Fibroblast of peridontal ligament (primary cell): ENCODE measurements around the gene C1QL3.

ENCODE experiments used
- DNase-seq: peaks from one replicate; pipeline ENCODE4 v3.0.0-alpha.2; 2010; ENCODE audit errors: extremely low read depth

C1QL3 gene

DNA sequence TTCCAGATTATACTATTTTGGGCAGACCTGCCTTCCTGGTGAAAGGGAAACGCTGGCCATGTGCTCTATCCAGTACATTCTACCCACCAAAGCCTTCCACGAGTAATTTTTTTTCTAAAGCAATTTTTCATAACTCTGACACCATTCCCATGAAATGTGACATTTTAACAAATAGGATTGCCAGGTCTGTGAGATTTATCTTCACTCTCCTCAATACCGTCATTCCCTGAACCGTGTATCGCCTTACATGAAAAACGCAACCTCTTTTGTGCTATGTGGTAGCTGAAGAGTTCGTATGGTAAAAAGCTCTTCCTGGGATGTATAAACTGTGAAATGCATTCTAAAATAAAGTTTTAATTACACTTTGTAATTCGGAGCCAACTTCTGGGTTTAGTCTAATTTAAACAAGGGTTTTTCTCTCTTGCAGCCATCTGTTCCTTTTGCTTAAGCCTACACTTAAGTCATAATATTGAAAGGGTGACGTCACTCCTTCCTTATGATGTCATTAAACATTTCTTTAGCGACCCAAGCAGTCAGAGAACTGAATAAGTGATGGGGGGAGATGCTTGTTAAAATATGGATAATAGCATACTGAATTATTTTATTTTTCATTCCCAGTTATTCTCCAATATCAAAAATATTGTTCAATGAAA, 27.7 kb downstream of the C1QL3 start:
- no peak for DNase-seq

DNA sequence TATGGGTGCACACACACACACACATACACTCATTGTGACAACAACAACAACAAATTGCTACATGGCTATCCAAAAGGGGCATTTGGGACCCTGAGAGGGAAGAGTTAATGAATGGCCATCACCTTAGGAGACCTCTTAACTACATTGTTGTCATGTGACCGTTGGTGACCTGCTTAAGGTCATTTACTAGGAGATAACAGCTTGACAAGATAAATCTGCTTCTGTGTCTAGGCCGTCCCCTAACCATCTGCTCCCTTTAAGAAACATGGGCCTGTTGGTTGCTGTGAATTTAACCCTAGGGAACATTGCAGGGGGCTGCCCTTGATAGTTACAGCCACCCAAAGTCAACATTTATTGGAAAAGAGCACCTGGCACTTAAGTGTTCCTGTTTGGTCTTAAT, 29.7 kb downstream of the C1QL3 start:
- DNase-seq: no peak

DNA sequence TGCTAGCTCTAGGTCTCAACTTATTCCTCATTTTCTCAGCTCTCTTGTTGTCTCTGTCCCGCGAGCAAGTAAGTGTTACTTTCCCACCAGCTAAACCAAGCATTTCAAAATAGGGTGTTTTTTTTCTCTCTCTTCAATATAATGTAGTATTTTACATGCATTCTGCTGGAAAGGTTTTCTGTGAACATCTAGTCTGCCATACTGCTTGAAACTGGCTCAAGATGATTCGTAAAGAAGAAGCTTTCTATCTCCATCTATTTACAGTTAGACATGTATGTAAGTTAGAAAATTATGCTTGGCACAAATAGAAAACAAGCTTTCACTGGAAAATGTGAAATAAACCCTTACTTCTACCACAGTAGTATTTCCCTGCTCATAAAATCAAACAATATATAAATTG, 31.2 kb downstream of the C1QL3 start:
- no peak for DNase-seq

DNA sequence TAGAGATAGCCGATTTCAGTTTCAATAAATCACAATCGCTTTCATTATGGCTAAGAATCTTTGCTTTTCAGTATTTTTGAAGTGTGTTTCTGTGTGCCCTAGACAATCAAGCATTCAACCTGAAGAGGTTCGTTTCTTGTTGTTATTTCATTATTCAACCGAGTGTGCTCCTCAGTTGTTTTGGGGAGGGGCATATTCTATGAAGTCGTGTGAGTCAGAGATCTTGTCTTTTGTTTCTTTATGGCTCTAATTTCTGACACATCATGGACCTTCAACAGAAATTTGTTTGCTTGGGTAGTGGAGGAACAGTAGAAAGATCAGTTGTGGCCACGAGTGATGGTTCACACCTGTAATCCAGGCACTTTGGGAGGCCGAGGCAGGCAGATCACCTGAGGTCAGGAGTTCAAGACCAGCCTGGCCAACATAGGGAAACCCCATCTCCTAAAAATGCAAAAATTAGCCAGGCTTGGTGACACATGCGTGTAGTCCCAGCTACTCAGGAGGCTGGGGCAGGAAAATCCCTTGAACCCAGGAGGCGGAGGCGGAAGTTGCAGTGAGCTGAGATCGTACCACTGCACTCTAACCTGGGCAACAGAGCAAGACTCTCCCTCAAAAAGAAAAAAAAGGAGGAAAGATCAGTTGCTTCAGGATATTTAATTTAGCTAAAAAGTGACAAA, 38.3 kb downstream of the C1QL3 start:
- no peak for DNase-seq

DNA sequence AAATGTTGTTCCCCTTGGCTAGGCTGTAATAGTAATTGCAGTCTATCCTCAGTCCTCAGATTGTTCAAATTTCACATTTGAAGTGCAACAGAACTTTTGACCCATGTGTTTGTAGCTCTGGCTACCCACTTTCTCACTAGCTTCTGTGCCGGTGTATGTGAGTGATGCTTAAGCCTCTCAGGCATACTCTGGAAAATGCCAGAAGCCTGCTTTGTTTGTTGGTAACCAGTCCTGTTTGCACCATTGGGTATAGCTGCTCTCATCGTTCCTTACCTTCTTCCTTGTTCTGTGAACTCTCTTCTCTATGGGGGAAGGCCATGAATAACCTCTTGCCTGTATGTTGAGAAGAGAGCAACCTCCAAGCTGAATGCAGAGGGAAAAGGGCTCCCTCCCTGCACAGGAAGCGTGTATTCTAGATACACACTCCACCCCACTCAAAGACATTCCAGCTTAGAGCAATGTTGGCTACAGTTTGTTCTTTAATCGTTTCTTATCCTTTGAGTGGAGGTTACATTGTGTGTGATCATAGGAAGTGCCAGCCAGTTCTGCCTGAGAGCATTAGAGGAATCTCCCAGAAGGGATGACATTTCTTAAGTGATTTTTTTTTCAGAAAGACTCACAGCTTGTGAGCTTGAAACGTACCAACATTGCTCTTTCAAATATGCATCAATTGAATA, 40.5 kb downstream of the C1QL3 start:
- peak; percentile 1 for DNase-seq

DNA sequence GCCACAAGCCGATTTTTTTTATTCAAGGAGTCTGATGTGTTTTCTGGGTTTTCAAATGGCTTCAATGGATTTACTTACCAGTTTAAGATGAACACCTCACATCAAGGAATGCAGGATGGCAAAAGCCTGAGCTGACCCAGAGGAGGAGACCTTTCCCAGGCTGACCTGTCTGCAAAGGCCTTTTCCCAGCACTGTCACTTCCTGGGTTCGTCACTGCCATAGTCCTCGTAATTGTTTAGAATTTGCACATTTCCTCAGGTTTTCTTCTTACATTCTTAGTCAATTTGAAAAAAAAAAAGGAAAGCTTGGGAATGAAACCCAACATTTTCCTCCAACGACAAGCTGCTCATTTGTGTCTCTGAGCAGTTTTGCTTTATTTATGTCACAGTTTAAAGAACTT, 42.9 kb downstream of the C1QL3 start:
- no peak for DNase-seq

DNA sequence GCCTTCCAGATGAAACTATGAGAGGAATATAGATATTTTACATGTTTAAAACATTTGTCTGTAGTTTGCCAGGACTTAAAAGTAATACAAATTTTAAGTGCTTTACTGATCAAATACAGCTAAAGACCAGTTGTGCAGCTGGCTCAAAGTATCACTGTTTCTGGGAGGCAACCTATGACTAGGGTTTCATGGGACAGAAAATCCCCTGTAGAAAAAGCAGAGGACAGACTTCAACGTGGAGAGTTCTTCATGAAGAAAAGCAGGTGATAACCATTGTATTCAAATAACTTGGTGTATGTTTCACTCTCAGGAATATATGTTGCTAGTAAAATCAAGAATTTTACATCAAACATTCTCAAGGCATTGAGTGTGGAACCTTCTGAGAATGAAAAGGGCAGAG, 43.9 kb downstream of the C1QL3 start:
- DNase-seq: no peak

DNA sequence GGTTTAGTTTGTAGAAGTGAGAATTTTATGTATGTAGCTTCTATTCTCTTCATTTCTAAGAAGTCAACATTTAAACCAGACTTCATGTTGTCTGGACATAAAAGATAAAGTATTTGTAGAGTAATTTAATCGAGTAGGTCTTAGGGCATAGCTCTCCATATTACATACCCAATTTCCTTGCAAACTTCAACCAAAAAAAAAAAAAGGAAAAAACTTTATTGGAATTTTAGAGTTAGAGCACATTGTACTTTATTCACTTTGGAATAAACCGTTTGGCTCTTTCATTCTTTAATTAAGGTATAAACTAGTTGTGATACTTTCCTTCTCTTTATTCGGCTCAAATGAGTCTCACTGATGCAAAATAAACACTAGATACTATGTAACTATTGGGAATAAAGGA, 48.9 kb downstream of the C1QL3 start:
- no peak for DNase-seq

DNA sequence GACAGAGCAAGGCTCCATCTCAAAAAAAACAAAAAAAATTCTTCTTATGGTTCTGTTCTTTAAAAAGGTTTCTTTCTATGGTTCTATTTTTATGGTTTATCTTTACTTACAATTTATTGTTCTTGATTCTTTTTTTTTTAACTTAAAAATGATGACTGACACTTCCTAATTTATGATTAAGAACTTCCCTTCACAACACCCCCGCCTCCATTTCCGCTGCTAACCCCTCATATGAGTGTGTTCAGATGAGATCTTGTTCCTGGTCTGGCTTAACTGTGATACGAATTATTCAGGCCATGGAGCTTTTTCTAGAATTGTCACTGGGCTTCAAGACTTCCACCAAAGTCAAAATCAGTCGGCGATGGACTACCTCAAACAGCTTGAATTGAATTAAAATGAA, 50.9 kb downstream of the C1QL3 start:
- DNase-seq: no peak

DNA sequence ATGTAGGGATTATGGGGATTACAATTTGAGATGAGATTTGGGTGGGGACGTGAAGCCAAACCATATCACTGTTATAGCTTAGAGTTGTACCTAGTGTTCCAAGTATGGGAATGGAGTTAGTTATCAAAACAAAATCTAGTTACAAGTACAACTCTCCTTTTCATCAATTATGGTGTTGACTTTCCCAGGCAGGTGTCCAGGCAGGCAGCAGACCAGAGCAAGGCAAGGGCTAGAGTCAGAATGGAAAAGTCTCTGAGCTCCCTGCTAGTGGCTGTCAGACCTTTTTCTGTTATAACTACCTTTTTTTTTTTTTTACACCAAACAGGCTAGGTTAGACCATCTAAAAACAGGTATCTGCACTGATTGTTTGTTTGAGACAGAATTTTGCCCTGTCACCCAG, 55.7 kb downstream of the C1QL3 start:
- no peak for DNase-seq
